ENCODE results near the gene NTM.

- no peak for TF ChIP-seq REST (IDR thresholded peaks at IDR 0.05; ENCODE audit: insufficient replicate concordance, low read depth)
- TF ChIP-seq CTCF (IDR thresholded peaks at IDR 0.05; ENCODE audit: insufficient read depth, low read length) = no peak
- no peak for TF ChIP-seq POLR2AphosphoS5 (IDR thresholded peaks at IDR 0.05; ENCODE audit: low read depth)
- no peak for TF ChIP-seq GABPA (IDR thresholded peaks at IDR 0.05; ENCODE audit: low read depth)
- no peak for TF ChIP-seq SPI1 (IDR thresholded peaks at IDR 0.05; ENCODE audit: borderline replicate concordance, low read depth)
Observed at GRCh38 chr11:131904756-131905155, 534.3 kb downstream of the NTM start.
